Lower leg skin (tissue), 4 donors: ENCODE data around the gene STAT4. TPM values are rescaled to one million over a fixed set of nuclear protein-coding genes. Genes with fewer than 3 reads are reported as not detected.

Experiments
- DNase-seq, 2 donors: peaks; one replicate each; pipeline ENCODE4 v3.0.0-alpha.2; 2019; ENCODE audit warnings: low spot score in 2 of 2
- H3K4me3 ChIP-seq: fragments of 200-600 bp; sonication (generic); 2 replicates; pipeline ENCODE4 v1.5.1; 2017; ENCODE audit warnings: mild to moderate bottlenecking, low read depth; ENCODE audit not compliant: poor library complexity, severe bottlenecking
- POLR2A ChIP-seq, 2 donors: fragments of 450-650 bp; IDR thresholded peaks; one replicate each; pipeline ENCODE4 v1.6.1; 2016 to 2017; ENCODE audit warnings: antibody characterized with exemption in 2 of 2, mild to moderate bottlenecking in 1 of 2, moderate library complexity in 1 of 2
- WGBS, 2 donors: methylation state at CpG; one replicate each; pipeline ENCODE4 v1.1.5; 2018; 5-methylcytosine and 5-hydroxymethylcytosine counted together
- intact Hi-C: fragments of 100-400 bp; cut with DNase I; formaldehyde crosslinking; loops from one replicate; pipeline ENCODE4 v1.15.0; 2023; ENCODE audit warnings: low total_unique reads
- total RNA-seq, 4 donors: library from RNA; depleted of rRNA; stranded (reverse); fragments of >200 nt; gene quantifications; one replicate each; pipeline ENCODE4 v1.1.0, GENCODE V29; 2016
- TF ChIP-seq, protein P1 (sequence below), 3 donors: fragments of 450-650 bp; IDR thresholded peaks; one replicate each; pipeline ENCODE4 v1.5.1; 2016; ENCODE audit warnings: antibody characterized with exemption in 3 of 3, mild to moderate bottlenecking in 3 of 3, moderate library complexity in 2 of 3

STAT4 gene
- total RNA-seq, 4 donors from 2014 or later = 0.46 to 4.3 (median 1.3) TPM

DNA sequence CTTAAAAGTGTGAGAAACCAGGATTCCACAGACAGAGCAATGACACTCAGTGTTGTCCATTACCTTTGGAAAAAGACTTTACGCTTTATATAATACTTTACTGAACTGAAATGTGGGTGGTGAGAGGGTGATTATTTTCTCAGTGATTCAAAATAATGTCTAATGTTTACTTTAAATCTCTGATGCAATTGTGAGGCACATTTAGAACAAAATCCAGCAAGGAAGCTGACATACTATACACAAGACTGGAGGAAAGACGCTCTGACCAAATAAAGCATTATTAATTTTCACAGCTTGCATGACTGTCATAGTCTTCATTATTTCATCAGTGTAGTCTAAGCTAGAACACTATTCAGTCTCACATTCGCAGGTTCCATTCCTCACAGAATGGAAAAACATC is 102.7 kb downstream of the STAT4 start:
- WGBS, 2 donors = 92 to 100% methylated on average over 3 of the region's 3 CpGs
- intact Hi-C loops = no loop called here
- TF ChIP-seq, protein P1, sequence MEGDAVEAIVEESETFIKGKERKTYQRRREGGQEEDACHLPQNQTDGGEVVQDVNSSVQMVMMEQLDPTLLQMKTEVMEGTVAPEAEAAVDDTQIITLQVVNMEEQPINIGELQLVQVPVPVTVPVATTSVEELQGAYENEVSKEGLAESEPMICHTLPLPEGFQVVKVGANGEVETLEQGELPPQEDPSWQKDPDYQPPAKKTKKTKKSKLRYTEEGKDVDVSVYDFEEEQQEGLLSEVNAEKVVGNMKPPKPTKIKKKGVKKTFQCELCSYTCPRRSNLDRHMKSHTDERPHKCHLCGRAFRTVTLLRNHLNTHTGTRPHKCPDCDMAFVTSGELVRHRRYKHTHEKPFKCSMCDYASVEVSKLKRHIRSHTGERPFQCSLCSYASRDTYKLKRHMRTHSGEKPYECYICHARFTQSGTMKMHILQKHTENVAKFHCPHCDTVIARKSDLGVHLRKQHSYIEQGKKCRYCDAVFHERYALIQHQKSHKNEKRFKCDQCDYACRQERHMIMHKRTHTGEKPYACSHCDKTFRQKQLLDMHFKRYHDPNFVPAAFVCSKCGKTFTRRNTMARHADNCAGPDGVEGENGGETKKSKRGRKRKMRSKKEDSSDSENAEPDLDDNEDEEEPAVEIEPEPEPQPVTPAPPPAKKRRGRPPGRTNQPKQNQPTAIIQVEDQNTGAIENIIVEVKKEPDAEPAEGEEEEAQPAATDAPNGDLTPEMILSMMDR (IDR thresholded peaks at IDR 0.05) = no peak
- TF ChIP-seq POLR2A (IDR thresholded peaks at IDR 0.05) = no peak
- no peak for DNase-seq
- H3K4me3 ChIP-seq = no peak overlapping the region

DNA sequence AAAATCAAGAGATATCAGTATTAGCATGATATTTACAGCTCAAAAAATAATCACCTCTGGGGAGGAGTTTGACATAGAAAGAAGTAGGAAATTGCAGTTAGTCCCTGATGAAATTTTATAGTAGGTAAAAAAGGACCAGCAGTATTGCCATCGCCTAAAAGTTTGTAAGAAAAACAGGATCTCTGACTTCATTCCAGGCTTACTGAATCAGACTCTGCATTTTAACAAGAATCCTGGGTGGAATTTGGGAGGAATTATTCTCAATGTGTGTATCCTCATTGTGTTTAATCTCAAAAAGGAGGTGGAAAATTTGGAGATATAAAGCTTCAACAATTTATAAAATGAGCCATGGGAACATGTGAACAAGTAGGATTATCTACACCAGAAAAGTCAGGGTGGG is 105.7 kb downstream of the STAT4 start:
- whole genome bisulfite sequencing, 2 donors = 97% methylated on average over 1 of the region's 1 CpG
- intact Hi-C loops = no loop called here
- H3K4me3 ChIP-seq = no peak overlapping the region
- TF ChIP-seq POLR2A (IDR thresholded peaks at IDR 0.05) = no peak
- TF ChIP-seq, protein P1 (IDR thresholded peaks at IDR 0.05) = no peak
- DNase-seq = no peak

DNA sequence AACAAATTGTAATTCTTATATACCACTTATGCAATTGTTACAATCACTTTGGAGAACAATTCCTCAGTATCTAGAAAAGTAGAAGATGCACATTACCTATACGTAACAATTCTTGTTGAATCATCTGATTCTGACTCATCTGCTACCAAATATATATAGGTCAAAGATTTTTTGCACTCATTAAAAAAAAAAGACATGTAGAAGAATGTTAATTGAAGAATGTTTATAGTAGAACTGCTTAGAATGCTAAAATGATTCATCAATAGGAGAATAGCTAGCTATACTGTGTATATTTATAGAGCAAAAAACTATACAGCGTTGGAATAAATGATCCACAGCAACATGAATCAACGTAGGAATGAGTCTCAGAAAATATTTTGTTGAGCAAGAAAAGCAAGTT is 107.4 kb downstream of the STAT4 start:
- TF ChIP-seq POLR2A (IDR thresholded peaks at IDR 0.05) = no peak
- TF ChIP-seq, protein P1 (IDR thresholded peaks at IDR 0.05) = no peak
- intact Hi-C loops = no loop called here
- WGBS, 2 donors = 72 to 73% methylated on average over 3 of the region's 3 CpGs
- H3K4me3 ChIP-seq = no peak overlapping the region
- no peak for DNase-seq

DNA sequence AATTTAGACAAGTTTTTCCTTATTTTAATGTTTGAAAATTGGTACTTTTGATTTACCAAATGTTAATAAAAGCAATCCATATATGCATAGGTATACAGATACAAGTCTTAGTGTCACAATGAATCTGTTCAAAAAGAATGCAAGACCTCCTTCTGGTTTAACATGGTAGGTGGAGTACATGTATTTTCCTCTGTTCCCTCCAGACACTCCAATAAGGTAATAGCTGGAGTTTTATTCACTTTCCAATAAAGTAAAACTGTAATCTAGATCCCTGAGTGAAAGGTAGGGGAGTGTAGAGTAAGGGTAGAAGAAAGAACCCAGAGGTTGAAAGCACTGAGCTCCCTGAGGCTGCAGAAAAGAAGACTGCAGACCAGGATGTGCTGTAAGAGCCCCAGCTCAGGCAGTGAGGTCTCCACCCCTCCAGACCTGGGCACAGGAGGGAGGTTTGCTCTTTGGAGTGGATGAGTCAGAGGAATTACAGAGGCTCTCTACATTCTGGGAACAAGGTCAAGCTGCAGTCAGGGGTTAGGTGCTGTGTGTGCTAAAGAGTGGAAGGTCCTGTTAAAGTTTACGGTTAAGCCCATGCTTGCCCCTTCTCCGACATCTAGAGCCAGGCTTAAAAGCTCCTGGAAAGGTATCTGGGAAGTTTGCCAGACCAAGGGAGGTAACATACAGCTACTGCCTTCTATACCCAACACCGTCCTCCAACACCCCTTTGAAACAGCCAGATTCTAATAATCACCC is 109.2 kb downstream of the STAT4 start:
- DNase-seq = no peak
- no peak for TF ChIP-seq POLR2A (IDR thresholded peaks at IDR 0.05)
- TF ChIP-seq, protein P1 (IDR thresholded peaks at IDR 0.05) = no peak
- intact Hi-C loops = no loop called here
- no peak overlapping the region for H3K4me3 ChIP-seq
- WGBS, 2 donors = 55 to 67% methylated on average over 3 of the region's 3 CpGs

DNA sequence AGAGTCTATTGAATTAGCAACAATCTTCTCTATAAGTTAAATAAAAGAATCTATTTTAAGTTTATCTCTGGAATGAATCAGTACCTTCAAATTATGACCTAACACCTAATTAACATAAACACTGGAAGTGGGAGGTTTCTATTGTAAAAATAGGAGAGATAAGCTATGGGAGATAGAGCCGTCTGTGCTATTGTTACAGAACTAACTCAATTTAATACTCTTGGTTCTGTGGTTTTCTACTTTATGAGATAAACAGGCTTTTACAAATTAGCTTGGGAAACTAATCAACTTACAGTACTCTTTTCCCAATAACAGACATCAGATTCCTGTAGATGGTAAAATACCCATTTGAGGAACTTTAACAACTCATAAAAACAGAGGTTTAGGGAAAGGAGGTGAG is 111.2 kb downstream of the STAT4 start:
- no peak for DNase-seq
- TF ChIP-seq POLR2A (IDR thresholded peaks at IDR 0.05) = no peak
- TF ChIP-seq, protein P1 (IDR thresholded peaks at IDR 0.05) = no peak
- 66 to 75% methylated on average over 1 of the region's 1 CpG for WGBS, 2 donors
- H3K4me3 ChIP-seq = no peak overlapping the region
- intact Hi-C loops = no loop called here

DNA sequence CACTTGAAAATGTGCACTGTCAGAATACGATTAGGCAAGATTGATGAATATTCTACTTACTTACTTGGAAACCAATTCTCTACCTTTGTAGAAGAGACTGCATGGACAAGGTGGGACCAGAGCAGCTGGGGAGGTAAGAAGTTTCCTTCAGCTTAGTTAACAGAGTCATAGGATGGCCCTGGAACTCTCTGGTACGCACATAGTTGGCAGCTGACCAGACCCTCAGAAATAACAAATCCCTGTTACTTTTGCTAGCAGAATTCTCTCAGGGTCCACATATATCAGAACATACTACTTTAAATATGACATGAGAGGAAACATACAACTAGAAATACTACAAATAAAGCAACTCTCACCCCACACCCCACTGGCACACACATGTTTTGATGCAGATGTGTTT is 112.1 kb downstream of the STAT4 start:
- TF ChIP-seq, protein P1 (IDR thresholded peaks at IDR 0.05) = no peak
- TF ChIP-seq POLR2A (IDR thresholded peaks at IDR 0.05) = no peak
- H3K4me3 ChIP-seq = no peak overlapping the region
- DNase-seq = no peak
- intact Hi-C loops = no loop called here
- 82 to 87% methylated on average over 2 of the region's 2 CpGs for WGBS, 2 donors
